Endothelial cell of umbilical vein (primary cell): ENCODE results near the gene SLC37A1. TPM values are rescaled to one million over a fixed set of nuclear protein-coding genes. Genes with fewer than 3 reads are reported as not detected.

Experiments used
- BruUV-seq: library from RNA; stranded (reverse); fragments of 400-500 nt; replicated peaks from 2 replicates; lab custom pipeline; 2021; lab: Mats Ljungman, UMichigan
- CTCF ChIA-PET: fragments of 300-600, 350-600 bp; sonication (Branson Sonifier 250); formaldehyde crosslinking; loops from one replicate; lab custom pipeline; 2021; ENCODE audit warnings: antibody characterized with exemption, inconsistent platforms; lab: Charles Lee
- POLR2A ChIA-PET: fragments of 300-600, 350-600 bp; sonication (Branson Sonifier 250); formaldehyde crosslinking; loops from one replicate; lab custom pipeline; 2021; ENCODE audit warnings: antibody characterized with exemption, inconsistent platforms; lab: Charles Lee
- DNase-seq: peaks from one replicate; pipeline ENCODE4 v3.0.0-alpha.2; 2011; ENCODE audit warnings: low read depth, low spot score
- FAIRE-seq: peaks from 2 replicates; lab custom pipeline; 2011; peaks lifted over from hg19 to GRCh38; lab: Jason Lieb, UNC
- H2AFZ ChIP-seq: 2 replicates; pipeline ENCODE4 v1.6.0; 2012; ENCODE audit warnings: low read depth, low read length, control low read depth, inconsistent platforms
- H3K27ac ChIP-seq: 2 replicates; pipeline ENCODE4 v1.5.1; 2011; ENCODE audit warnings: low read depth, mild to moderate bottlenecking, control low read depth, low read length, moderate library complexity; ENCODE audit not compliant: insufficient read depth
- H3K27me3 ChIP-seq, 2 experiments: 2 replicates each; pipeline versions ENCODE4 v1.6.0 to v1.6.1; 2011; ENCODE audit warnings: low read length in 2 of 2, mixed read lengths in 1 of 2; ENCODE audit not compliant: control insufficient read depth in 2 of 2, insufficient read depth in 2 of 2
- H3K36me3 ChIP-seq, 2 experiments: 2 replicates in 1 of 2; 3 replicates in 1 of 2; pipeline ENCODE4 v1.5.1; 2011; ENCODE audit warnings: low read length in 2 of 2, mild to moderate bottlenecking in 1 of 2, moderate library complexity in 1 of 2; ENCODE audit not compliant: control insufficient read depth in 2 of 2, insufficient read depth in 2 of 2; ENCODE audit errors: extremely low read depth in 1 of 2
- H3K4me1 ChIP-seq: 3 replicates; pipeline ENCODE4 v1.5.1; 2011; ENCODE audit warnings: mild to moderate bottlenecking, low read length; ENCODE audit not compliant: control insufficient read depth, insufficient read depth; ENCODE audit errors: extremely low read depth
- H3K4me2 ChIP-seq: 2 replicates; pipeline ENCODE4 v1.6.1; 2011; ENCODE audit warnings: low read length, control low read depth, mixed read lengths; ENCODE audit not compliant: insufficient read depth
- H3K4me3 ChIP-seq, 3 experiments: fragments of 200-600 bp in 1 of 3; sonication (generic), shearing (Covaris generic) in 1 of 3; replicated peaks in 1 of 3; 2 replicates each; pipeline ENCODE4 v1.5.1; 2011 to 2016; ENCODE audit warnings: control low read depth in 3 of 3, low read length in 3 of 3, mild to moderate bottlenecking in 2 of 3, inconsistent platforms in 1 of 3, low read depth in 1 of 3, moderate library complexity in 1 of 3; ENCODE audit not compliant: insufficient read depth in 1 of 3
- H3K79me2 ChIP-seq: 2 replicates; pipeline ENCODE4 v1.6.0; 2012; ENCODE audit warnings: low read length, inconsistent platforms; ENCODE audit not compliant: control insufficient read depth, insufficient read depth
- H3K9ac ChIP-seq: replicated peaks from 2 replicates; pipeline ENCODE3; 2011; ENCODE audit warnings: low read length, control low read depth; ENCODE audit not compliant: insufficient read depth; ENCODE audit errors: extremely low read depth
- H3K9me1 ChIP-seq: replicated peaks from 3 replicates; pipeline ENCODE4 v1.6.0; 2011; ENCODE audit warnings: mild to moderate bottlenecking, low read length; ENCODE audit not compliant: control insufficient read depth, insufficient read depth; ENCODE audit errors: extremely low read depth
- H3K9me3 ChIP-seq: replicated peaks from 2 replicates; pipeline ENCODE4 v1.5.1; 2012; ENCODE audit warnings: low read length, inconsistent platforms; ENCODE audit not compliant: control insufficient read depth, insufficient read depth
- H4K20me1 ChIP-seq: replicated peaks from 2 replicates; pipeline ENCODE3; 2011; ENCODE audit warnings: mild to moderate bottlenecking, low read length; ENCODE audit not compliant: control insufficient read depth, insufficient read depth; ENCODE audit errors: extremely low read depth
- CTCF ChIP-seq, 2 donors: IDR thresholded peaks; 1 replicate in 1 of 2; 2 replicates in 1 of 2; pipeline ENCODE4 v1.5.1; 2011; ENCODE audit warnings: low read length in 2 of 2, mild to moderate bottlenecking in 2 of 2, moderate library complexity in 2 of 2, control low read depth in 1 of 2, inconsistent platforms in 1 of 2, low read depth in 1 of 2; ENCODE audit not compliant: insufficient read depth in 1 of 2; ENCODE audit errors: extremely low read depth in 1 of 2
- EZH2 ChIP-seq: IDR thresholded peaks from 2 replicates; pipeline ENCODE4 v1.6.1; 2012; ENCODE audit warnings: borderline replicate concordance, low read depth, mild to moderate bottlenecking, moderate library complexity, low read length, inconsistent platforms; ENCODE audit not compliant: severe bottlenecking
- FOS ChIP-seq: IDR thresholded peaks from 2 replicates; pipeline ENCODE4 v1.6.1; 2011; ENCODE audit warnings: mild to moderate bottlenecking, low read length, moderate library complexity, borderline replicate concordance; ENCODE audit not compliant: insufficient read depth
- GATA2 ChIP-seq: IDR thresholded peaks from 2 replicates; pipeline ENCODE4 v1.7.0; 2011; ENCODE audit warnings: low read depth, mild to moderate bottlenecking, moderate library complexity, mixed read lengths, low read length; ENCODE audit not compliant: insufficient read length, insufficient read depth
- JUN ChIP-seq: IDR thresholded peaks from 2 replicates; pipeline ENCODE4 v1.6.1; 2011; ENCODE audit warnings: borderline replicate concordance, low read depth; ENCODE audit not compliant: insufficient read length, insufficient read depth
- MYC ChIP-seq: IDR thresholded peaks from one replicate; pipeline ENCODE4 v1.6.1; 2011; ENCODE audit warnings: mild to moderate bottlenecking, low read depth, low read length
- POLR2A ChIP-seq: IDR thresholded peaks from 2 replicates; pipeline ENCODE4 v1.6.1; 2012; ENCODE audit warnings: low read depth, mild to moderate bottlenecking, control low read depth, low read length
- POLR2AphosphoS5 ChIP-seq: IDR thresholded peaks from 2 replicates; pipeline ENCODE4 v1.6.1; 2012; ENCODE audit warnings: low read depth, mild to moderate bottlenecking, control low read depth, low read length, moderate library complexity; ENCODE audit not compliant: insufficient read depth
- dilution Hi-C: fragments of 300-500 bp; cut with MboI; formaldehyde crosslinking; loops from one replicate; pipeline ENCODE4 v1.15.0; 2019; ENCODE audit warnings: low sequenced_read_pairs; ENCODE audit not compliant: extremely low pct_ligation_motif_present
- intact Hi-C: fragments of 100-400 bp; cut with micrococcal nuclease; formaldehyde crosslinking; loops from one replicate; pipeline ENCODE4 v1.10.0; 2022
- polyA plus RNA-seq, 4 experiments: library from polyadenylated mRNA; depleted of rRNA in 3 of 4; stranded (reverse) in 3 of 4; unstranded in 1 of 4; fragments of >200 nt; gene quantifications; 2 replicates each; pipeline versions ENCODE4 v1.2.1 to v1.2.3, GENCODE V29; 2011 to 2012; ENCODE audit warnings: missing spikeins in 1 of 4
- total RNA-seq: library from RNA; stranded (reverse); gene quantifications from 2 replicates; pipeline ENCODE4 v1.2.3, GENCODE V29; 2021
- TF ChIP-seq, protein P1 (sequence below): IDR thresholded peaks from 2 replicates; pipeline ENCODE4 v1.6.1; 2011; ENCODE audit not compliant: insufficient read depth, insufficient read length

Gene SLC37A1
- total and polyA plus RNA-seq, 2 donors (not counting 3 experiments of a cell fraction or from before 2014, with no cell fraction given) = 4.7 to 7.6 TPM

DNA sequence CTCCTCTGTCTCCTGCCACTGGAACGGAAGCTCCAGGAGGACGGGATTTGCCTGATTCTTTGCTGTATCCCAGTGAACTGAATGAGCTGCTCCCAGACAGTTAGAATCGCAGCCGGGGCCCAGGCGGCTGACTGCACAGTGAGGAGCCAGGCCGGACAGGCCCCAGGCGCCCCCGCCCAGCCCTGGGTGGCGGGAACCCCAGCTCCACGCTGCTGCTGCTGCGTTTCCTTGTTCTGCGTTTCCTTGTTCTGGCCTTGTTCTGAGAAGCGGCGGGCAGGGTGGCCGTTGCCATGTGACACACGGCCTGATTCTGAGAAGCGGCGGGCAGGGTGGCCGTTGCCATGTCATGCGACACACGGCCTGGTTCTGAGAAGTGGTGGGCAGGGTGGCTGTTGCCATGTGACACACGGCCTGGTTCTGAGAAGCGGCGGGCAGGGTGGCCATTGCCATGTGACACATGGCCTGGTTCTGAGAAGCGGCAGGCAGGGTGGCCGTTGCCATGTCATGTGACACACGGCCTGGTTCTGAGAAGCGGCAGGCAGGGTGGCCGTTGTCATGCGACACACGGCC lies 56.2 kb downstream of the SLC37A1 start:
- intact Hi-C loops = no loop called here
- BruUV-seq = no TSS peak

More for the DNA sequence above, 56.2 kb downstream of the SLC37A1 start:
- no peaks in the 10 kb centered on the region for H3K79me2 ChIP-seq
- no peak overlapping the region for H3K4me3 ChIP-seq
- no peaks in the 10 kb centered on the region for H3K4me1 ChIP-seq
- dilution Hi-C loops = no loop called here
- CTCF ChIA-PET = no interaction called here
- H4K20me1 ChIP-seq = no peaks in the 10 kb centered on the region
- H3K9ac ChIP-seq = no peak overlapping the region
- H3K27ac ChIP-seq = no peak overlapping the region
- POLR2A ChIA-PET = no interaction called here
- no peak for DNase-seq
- H2AFZ ChIP-seq = no peak overlapping the region
- no peak for FAIRE-seq
- H3K27me3 ChIP-seq = no peaks in the 10 kb centered on the region
- no peak overlapping the region for H3K4me2 ChIP-seq
- TF ChIP-seq, protein P1, sequence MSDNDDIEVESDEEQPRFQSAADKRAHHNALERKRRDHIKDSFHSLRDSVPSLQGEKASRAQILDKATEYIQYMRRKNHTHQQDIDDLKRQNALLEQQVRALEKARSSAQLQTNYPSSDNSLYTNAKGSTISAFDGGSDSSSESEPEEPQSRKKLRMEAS = no peak
- TF ChIP-seq FOS (no peak), POLR2AphosphoS5 (no peak), EZH2 (no peak), CTCF (IDR thresholded peaks at IDR 0.05; ENCODE audit: extremely low read depth in 1 of 2, insufficient read depth in 1 of 2, low read depth in 1 of 2, low read length in 2 of 2) (no peak), POLR2A (no peak), GATA2 (no peak), JUN (no peak), MYC (no peak)
- H3K9me3 ChIP-seq = no peaks in the 10 kb centered on the region
- H3K9me1 ChIP-seq = no peaks in the 10 kb centered on the region
- no peaks in the 10 kb centered on the region for H3K36me3 ChIP-seq
